ENCODE data around the gene LHPP.

DNA sequence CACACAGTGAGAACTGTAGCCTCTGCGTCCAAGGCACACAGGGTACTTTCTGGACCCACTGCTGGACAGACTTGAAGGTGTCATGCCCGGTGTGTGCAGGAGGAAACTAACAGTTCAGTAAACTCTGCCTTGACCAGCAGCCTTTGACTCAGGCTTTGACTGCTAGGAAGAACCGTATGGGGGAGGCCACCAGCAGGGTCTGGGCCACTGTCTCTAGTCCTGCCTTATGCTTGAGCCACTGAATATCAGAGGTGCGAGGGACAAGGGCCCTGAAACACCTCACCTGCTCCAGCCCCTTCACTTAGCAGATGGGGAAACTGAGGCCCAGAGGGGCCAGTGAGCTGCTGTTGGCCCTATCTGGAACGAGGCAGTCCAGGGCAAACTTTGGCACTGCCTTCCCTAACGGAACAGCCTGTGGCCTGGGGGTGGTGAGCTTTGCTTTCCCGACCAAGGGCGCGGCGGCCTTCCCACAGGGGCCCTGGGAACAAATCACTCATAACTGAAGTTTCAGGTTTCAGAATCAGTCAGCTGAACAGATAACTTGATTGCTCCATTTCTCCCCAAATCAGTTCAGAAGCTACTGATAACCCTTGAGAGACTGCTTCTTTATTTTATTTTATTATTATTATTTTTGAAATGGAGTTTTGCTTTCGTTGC lies 152.5 kb downstream of the LHPP start:
- TF ChIP-seq, protein P1, sequence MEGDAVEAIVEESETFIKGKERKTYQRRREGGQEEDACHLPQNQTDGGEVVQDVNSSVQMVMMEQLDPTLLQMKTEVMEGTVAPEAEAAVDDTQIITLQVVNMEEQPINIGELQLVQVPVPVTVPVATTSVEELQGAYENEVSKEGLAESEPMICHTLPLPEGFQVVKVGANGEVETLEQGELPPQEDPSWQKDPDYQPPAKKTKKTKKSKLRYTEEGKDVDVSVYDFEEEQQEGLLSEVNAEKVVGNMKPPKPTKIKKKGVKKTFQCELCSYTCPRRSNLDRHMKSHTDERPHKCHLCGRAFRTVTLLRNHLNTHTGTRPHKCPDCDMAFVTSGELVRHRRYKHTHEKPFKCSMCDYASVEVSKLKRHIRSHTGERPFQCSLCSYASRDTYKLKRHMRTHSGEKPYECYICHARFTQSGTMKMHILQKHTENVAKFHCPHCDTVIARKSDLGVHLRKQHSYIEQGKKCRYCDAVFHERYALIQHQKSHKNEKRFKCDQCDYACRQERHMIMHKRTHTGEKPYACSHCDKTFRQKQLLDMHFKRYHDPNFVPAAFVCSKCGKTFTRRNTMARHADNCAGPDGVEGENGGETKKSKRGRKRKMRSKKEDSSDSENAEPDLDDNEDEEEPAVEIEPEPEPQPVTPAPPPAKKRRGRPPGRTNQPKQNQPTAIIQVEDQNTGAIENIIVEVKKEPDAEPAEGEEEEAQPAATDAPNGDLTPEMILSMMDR (IDR thresholded peaks at IDR 0.05; ENCODE audit: low read depth, low read length) = no peak
- no peak for TF ChIP-seq POLR2A (IDR thresholded peaks at IDR 0.05; ENCODE audit: extremely low read depth, insufficient read length)

Measured in NB4 (cell line).